Nasal cavity respiratory epithelium epithelial cell of viscerocranial mucosa (primary cell): ENCODE measurements around the gene GOLGA6D. TPM values are rescaled to one million over a fixed set of nuclear protein-coding genes. Genes with fewer than 3 reads are reported as not detected.

Experiments
- total RNA-seq: library from RNA; depleted of rRNA; stranded (reverse); fragments of >200 nt; gene quantifications from 2 replicates; pipeline ENCODE4 v1.2.3, GENCODE V29; 2014

Gene GOLGA6D, protein sequence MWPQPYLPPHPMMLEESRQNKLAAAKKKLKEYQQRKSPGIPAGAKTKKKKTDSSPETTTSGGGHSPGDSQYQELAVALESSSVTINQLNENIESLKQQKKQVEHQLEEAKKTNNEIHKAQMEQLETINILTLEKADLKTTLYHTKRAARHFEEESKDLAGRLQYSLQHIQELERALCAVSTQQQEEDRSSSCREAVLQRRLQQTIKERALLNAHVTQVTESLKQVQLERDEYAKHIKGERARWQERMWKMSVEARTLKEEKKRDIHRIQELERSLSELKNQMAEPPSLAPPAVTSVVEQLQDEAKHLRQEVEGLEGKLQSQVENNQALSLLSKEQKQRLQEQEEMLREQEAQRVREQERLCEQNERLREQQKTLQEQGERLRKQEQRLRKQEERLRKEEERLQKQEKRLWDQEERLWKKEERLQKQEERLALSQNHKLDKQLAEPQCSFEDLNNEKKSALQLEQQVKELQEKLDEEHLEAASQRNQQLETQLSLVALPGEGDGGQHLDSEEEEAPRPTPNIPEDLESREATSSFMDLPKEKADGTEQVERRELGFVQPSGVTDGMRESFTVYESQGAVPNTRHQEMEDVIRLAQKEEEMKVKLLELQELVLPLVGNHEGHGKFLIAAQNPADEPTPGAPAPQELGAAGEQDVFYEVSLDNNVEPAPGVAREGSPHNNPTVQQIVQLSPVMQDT
- total RNA-seq = under 0.01 TPM in 1 of 2 replicates, not detected in the other

DNA sequence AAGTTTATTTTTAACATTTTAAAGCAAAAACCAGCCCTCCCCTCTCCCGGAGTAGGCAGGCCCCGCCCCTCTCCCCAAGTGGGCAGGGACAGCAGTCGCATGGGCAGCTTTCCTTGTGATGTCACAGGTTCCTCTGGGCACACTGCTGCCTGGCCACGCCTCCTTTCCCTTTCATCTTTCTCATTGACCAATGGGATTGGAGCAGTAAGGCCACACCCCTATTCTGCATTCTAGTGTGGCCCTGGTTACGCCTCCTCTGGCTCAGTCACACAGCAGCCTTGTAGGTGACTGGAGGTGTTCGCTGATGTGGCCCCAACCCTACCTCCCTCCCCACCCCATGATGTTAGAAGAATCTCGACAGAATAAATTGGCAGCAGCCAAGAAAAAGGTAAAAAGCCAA lies at the start of gene GOLGA6D:
Gene GOLGA6D (plus strand): TSS at position 264 of the 400 bp plus-strand sequence. CDS start 41 bp downstream, at position 305.

DNA sequence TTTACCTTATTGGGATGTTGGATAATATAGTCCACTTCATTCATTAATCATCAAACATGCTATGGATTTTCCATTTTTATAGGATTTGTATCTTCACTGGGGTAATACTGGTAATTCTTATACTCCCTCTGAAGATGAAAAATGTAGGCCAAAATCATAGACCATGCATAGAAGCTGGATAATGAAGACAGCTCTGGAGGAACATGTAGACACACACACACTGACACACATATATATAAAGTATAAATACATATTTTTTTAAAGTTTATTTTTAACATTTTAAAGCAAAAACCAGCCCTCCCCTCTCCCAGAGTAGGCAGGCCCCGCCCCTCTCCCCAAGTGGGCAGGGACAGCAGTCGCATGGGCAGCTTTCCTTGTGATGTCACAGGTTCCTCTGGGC lies 24.6 kb upstream of the GOLGA6D start, which contains the start of gene GOLGA6C:
Gene GOLGA6C (plus strand): TSS at position 301 of the 400 bp plus-strand sequence. CDS start 265 bp downstream, outside the sequence.

DNA sequence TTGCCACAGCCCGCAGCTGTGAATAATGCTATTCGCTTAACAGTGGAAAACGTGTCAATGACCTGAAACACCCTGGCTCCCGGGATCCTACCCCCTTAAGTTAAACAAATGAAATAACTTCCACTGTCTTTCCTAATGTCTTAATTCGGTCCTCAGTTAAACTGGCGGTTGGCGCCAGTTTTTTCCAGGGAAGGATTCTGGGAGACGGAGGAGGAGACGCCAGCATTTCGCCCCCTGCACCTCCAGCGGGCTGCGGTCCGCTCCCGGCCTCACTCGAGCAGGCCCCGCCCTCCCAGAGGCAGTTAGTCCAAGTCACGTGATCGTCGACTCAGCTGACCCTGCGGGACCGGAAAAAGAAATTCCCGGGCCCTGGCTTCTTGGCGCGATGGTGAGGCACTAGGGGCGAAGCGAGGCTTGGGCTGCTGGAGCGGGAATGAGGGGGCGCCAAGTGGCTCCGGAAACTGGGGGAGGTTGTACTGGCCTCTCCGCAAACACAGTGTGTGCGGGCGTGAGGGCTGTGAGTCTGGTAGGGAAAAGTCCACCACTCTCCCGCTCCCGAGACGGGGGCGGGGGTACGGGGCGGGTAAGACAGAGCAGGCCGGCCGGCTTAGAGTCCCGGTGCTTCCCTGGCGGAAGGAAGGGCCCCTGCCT lies 53.2 kb downstream of the GOLGA6D start, which contains the start of gene COMMD4:
Gene COMMD4 (plus strand): TSS at position 359 of the 651 bp plus-strand sequence. CDS start 27 bp downstream, at position 386.

Other genes with a start within 250 kb of the GOLGA6D start
- gene C15orf39, start 81.0 kb upstream of the GOLGA6D start, total RNA-seq = 2.7 and 15.6 TPM in 2 replicates
- not detected in 2 replicates for gene GOLGA6C, start 24.5 kb upstream of the GOLGA6D start, total RNA-seq
- 22.2 and 31.2 TPM in 2 replicates for gene COMMD4, start 53.2 kb downstream of the GOLGA6D start, total RNA-seq
- gene NEIL1, start 64.2 kb downstream of the GOLGA6D start, total RNA-seq = 3.1 and 10.7 TPM in 2 replicates
- 75.9 and 76.0 TPM in 2 replicates for gene MAN2C1, start 85.8 kb downstream of the GOLGA6D start, total RNA-seq
- 20.5 and 48.7 TPM in 2 replicates for gene SIN3A, start 168.9 kb downstream of the GOLGA6D start, total RNA-seq